GM19043 (cell line): ENCODE results near the gene SYNGR3.

ENCODE experiments used
- ATAC-seq: cut with Tn5 transposase; IDR thresholded peaks from one replicate; pipeline ENCODE4 v1.9.1; 2021; ENCODE audit warnings: low read depth; ENCODE audit not compliant: unreplicated experiment

SYNGR3 gene

GRCh38 chr16:1991948-1992703 is 2.4 kb downstream of the SYNGR3 start:
- ATAC-seq = peak; percentile 44

DNA sequence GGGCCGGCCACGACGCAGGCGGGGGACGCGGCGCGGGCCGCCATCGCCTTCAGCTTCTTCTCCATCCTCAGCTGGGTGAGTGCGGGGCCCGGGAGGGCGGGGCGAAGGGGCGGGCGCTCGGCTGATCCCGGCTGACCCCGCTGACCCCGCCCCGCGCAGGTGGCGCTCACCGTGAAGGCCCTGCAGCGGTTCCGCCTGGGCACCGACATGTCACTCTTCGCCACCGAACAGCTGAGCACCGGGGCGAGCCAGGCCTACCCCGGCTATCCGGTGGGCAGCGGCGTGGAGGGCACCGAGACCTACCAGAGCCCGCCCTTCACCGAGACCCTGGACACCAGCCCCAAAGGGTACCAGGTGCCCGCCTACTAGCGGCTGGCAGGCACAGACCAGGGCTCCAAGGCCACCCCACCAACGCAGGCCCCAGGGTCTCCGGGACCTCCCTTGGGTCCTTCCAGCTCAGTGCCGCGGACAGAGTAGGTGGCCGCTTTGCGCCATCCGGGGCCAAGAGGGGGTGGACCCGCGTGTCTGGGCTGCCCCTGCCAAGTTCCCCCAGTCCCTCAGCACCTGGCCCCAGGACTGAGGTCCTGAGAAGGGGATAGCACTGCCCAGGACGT is 3.0 kb downstream of the SYNGR3 start:
- no peak for ATAC-seq

DNA sequence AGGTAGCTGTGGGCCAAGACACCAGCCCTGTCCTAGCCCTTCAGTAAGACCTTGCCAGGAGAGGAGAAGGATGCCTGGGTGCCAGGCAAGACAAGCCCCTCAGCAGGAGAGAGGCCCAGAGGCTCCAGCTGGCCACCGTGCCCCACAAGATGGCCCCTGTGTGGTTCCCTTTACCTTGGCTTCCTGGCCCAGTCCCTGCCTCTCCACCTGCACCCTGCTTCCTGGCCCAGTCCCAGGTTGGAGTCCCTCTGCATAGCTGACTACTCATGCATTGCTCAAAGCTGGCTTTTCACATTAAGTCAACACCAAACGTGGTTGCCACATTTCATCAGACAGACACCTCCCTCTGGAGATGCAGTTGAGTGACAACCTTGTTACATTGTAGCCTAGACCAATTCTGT is 4.0 kb downstream of the SYNGR3 start:
- ATAC-seq = no peak

- ATAC-seq = no peak
Measured at GRCh38 chr16:1997494-1998359, 8.0 kb downstream of the SYNGR3 start.

- ATAC-seq = no peak
Measured at GRCh38 chr16:1998360-1998835, 8.6 kb downstream of the SYNGR3 start.

- no peak for ATAC-seq
Measured at GRCh38 chr16:1998852-1999801, 9.4 kb downstream of the SYNGR3 start.

DNA sequence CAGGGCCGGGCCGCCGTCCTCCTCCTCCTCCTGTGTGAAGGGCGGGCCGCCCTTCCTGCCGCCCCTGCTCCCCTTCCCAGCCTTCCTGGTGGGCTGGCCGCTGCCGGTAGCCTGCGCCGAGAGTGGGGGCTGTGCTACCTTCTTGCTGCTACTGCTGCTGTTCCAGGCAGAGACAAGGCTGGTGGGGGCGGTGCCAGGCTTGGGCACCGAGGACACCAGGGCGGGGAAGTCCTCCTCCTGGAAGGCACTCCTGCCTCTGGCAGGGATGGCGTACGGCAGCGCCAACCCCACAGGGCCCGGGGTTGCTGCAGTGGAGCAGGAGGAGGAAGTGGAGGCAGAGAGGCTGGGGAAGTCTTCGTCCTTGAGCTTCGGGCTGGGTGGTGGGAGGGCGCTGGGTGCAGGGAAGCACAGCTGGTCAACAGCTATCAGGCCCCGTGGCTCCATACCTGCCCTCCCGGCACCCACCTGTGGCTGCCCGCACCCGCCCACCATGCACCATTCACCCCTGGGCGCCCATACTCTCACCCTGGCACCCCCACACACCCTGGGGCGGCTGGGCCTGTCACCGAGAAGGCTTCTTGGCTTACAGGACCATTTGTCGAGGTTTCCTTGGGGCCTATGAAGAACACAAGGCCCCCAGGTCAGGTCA is 10.2 kb downstream of the SYNGR3 start:
- no peak for ATAC-seq

- ATAC-seq = no peak
Measured at GRCh38 chr16:2001035-2001434, 11.3 kb downstream of the SYNGR3 start.

GRCh38 chr16:2001456-2002355 is 11.9 kb downstream of the SYNGR3 start:
- ATAC-seq = no peak

GRCh38 chr16:2002406-2003230 is 12.8 kb downstream of the SYNGR3 start:
- ATAC-seq = no peak

GRCh38 chr16:2003231-2003826 is 13.6 kb downstream of the SYNGR3 start:
- no peak for ATAC-seq

DNA sequence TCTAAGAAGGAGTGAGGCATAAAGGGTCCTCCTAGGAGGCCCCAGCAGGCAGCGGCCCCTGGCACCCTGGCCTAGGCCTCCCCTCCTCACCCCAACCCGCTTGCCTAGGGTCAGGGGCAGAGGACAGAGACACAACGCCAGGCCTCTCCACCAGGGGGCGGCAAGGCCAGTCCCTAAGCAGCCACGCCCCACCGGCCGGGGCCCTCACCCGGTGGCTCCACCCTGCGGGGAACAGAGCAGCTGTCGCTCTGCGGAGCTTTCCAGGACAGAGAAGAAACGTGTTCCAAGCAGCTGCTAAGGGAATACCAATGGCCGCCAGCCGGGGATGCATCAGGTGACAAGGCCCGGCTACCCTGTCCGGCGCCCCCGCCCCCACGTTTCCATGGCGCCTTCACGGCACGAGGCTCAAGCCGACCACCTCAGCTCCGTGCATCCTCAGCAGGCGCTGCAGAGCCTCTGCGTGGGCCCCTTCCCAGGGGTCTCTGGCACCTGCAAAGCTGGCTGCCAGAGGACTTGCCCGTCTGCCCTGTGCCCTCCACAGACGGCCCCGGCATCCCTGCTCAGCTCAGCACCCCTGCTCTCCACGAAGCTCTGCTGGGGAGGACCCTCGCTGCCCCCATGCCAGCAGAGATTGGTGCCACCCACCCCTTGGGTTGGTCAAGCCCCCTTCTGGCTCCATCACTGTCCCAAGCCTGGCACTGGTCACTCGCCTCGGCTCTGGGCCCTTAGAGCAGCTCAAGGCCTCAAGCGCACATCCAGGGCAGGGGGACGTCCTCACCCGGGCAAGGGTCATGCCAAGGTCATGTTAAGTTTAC is 14.3 kb downstream of the SYNGR3 start:
- ATAC-seq = no peak

- no peak for ATAC-seq
Measured at GRCh38 chr16:2004795-2005517, 15.2 kb downstream of the SYNGR3 start.

- ATAC-seq = no peak
Measured at GRCh38 chr16:2005646-2006045, 15.9 kb downstream of the SYNGR3 start.

GRCh38 chr16:2006317-2006716 is 16.5 kb downstream of the SYNGR3 start:
- ATAC-seq = no peak
